CD4-positive, alpha-beta T cell treated with Interleukin-12 subunit alpha and Interleukin-12 subunit beta, for 1 hour (primary cell): ENCODE measurements around the gene ARHGAP18.
A peak's percentile ranks its signal among the peaks of the same experiment; 100 is the strongest.

Experiments
- DNase-seq: peaks from one replicate; pipeline ENCODE4 v3.0.0-alpha.2; 2020

The ARHGAP18 gene

GRCh38 chr6:129709769-129710449, at the start of gene ARHGAP18:
TSS of gene ARHGAP18 (minus strand) at chr6:129710177. CDS start at chr6:129710136, 41 bp downstream.
- peak; percentile 73 for DNase-seq

- DNase-seq: no peak
Measured at GRCh38 chr6:129755787-129756186, 45.8 kb upstream of the ARHGAP18 start.

GRCh38 chr6:129754750-129755149, 44.8 kb upstream of the ARHGAP18 start:
- no peak for DNase-seq

- no peak for DNase-seq
Measured at GRCh38 chr6:129753422-129753821, 43.4 kb upstream of the ARHGAP18 start.

GRCh38 chr6:129751384-129751783, 41.4 kb upstream of the ARHGAP18 start:
- no peak for DNase-seq

- peak; percentile 25 for DNase-seq
Measured at GRCh38 chr6:129750360-129750759, 40.4 kb upstream of the ARHGAP18 start.

- peak; percentile 66 for DNase-seq
Measured at GRCh38 chr6:129749749-129750120, 39.8 kb upstream of the ARHGAP18 start.

- DNase-seq: no peak
Measured at GRCh38 chr6:129748901-129749748, 39.1 kb upstream of the ARHGAP18 start.

GRCh38 chr6:129748212-129748900, 38.4 kb upstream of the ARHGAP18 start:
- peak; percentile 68 for DNase-seq

- no peak for DNase-seq
Measured at GRCh38 chr6:129747588-129748112, 37.7 kb upstream of the ARHGAP18 start.

GRCh38 chr6:129744880-129745237, 34.9 kb upstream of the ARHGAP18 start:
- no peak for DNase-seq

- DNase-seq: no peak
Measured at GRCh38 chr6:129744201-129744879, 34.4 kb upstream of the ARHGAP18 start.

- no peak for DNase-seq
Measured at GRCh38 chr6:129740013-129740412, 30.0 kb upstream of the ARHGAP18 start.

- DNase-seq: no peak
Measured at GRCh38 chr6:129736105-129736504, 26.1 kb upstream of the ARHGAP18 start.

GRCh38 chr6:129733290-129733689, 23.3 kb upstream of the ARHGAP18 start:
- DNase-seq: no peak

- DNase-seq: no peak
Measured at GRCh38 chr6:129732542-129732941, 22.6 kb upstream of the ARHGAP18 start.

GRCh38 chr6:129732034-129732433, 22.1 kb upstream of the ARHGAP18 start:
- no peak for DNase-seq

GRCh38 chr6:129731428-129731827, 21.5 kb upstream of the ARHGAP18 start:
- DNase-seq: no peak

- peak; percentile 65 for DNase-seq
Measured at GRCh38 chr6:129730477-129731165, 20.6 kb upstream of the ARHGAP18 start.

GRCh38 chr6:129726650-129727049, 16.7 kb upstream of the ARHGAP18 start:
- DNase-seq: no peak

GRCh38 chr6:129725341-129725740, 15.4 kb upstream of the ARHGAP18 start:
- no peak for DNase-seq

GRCh38 chr6:129719692-129720091, 9.7 kb upstream of the ARHGAP18 start:
- DNase-seq: no peak
